Activated CD4-positive, alpha-beta T cell treated with anti-CD3 and anti-CD28 coated beads, Interleukin-2, amount 10 ng/mL, durations not matched to agents 7 days and 5 days (primary cell): ENCODE results near the gene MVP. TPM values are rescaled to one million over a fixed set of nuclear protein-coding genes. Genes with fewer than 3 reads are reported as not detected.
A peak's percentile ranks its signal among the peaks of the same experiment; 100 is the strongest.
"Not testable (repeated sequence)": the region's sequence is repeated elsewhere in the genome, so short reads cannot be mapped to it uniquely, and the experiment has no call there.

Experiments
- CTCF ChIA-PET: fragments of 350-600 bp; sonication (Branson Sonifier 250); formaldehyde crosslinking; loops from one replicate; lab custom pipeline; 2021; ENCODE audit warnings: antibody characterized with exemption; lab: Charles Lee
- POLR2A ChIA-PET: fragments of 350-600 bp; sonication (Branson Sonifier 250); formaldehyde crosslinking; loops from one replicate; lab custom pipeline; 2021; ENCODE audit warnings: antibody characterized with exemption; lab: Charles Lee
- DNase-seq: peaks from one replicate; pipeline ENCODE4 v3.0.0-alpha.2; 2020
- H3K27ac Mint-ChIP-seq: one replicate; pipeline ENCODE4 v1.8.0; 2021; ENCODE audit warnings: mild to moderate bottlenecking, moderate library complexity, mixed read lengths
- H3K27me3 Mint-ChIP-seq: one replicate; pipeline ENCODE4 v1.8.0; 2021; ENCODE audit warnings: mixed read lengths
- H3K36me3 Mint-ChIP-seq: one replicate; pipeline ENCODE4 v1.8.0; 2021; ENCODE audit warnings: low read depth, mixed read lengths
- H3K4me1 Mint-ChIP-seq: one replicate; pipeline ENCODE4 v1.8.0; 2021; ENCODE audit warnings: mixed read lengths
- H3K4me3 Mint-ChIP-seq: one replicate; pipeline ENCODE4 v1.8.0; 2021; ENCODE audit warnings: mild to moderate bottlenecking, moderate library complexity, mixed read lengths
- H3K9me3 Mint-ChIP-seq: one replicate; pipeline ENCODE4 v1.8.0; 2021; ENCODE audit warnings: mixed read lengths
- total RNA-seq, 2 experiments: library from RNA; stranded (reverse); gene quantifications; one replicate each; pipeline ENCODE4 v1.2.3, GENCODE V29; 2021

The MVP gene
- total RNA-seq, 2 experiments from 2014 or later = 177 to 187 TPM

- Mint-ChIP-seq H3K4me1 (peaks cover 76% of the 10 kb centered on the region), H3K27me3 (no peaks in the 10 kb centered on the region), H3K27ac (peak overlapping the region; percentile 84), H3K9me3 (no peaks in the 10 kb centered on the region), H3K36me3 (peaks cover 47% of the 10 kb centered on the region), H3K4me3 (peak overlapping the region; percentile 91)
- no peak for DNase-seq
- CTCF ChIA-PET = interaction anchor here (0.6 to 7.2 kb wide), 6 partner anchors 13 to 270 kb away, joined by 3 to 41 read pairs (median 11); partner anchors contain the start of genes MAZ and TBX6
- POLR2A ChIA-PET = interaction anchor here (0.7 kb wide), 1 partner anchor 11 kb away, joined by 4 read pairs; no protein-coding TSS in a partner anchor
Observed at GRCh38 chr16:29821643-29822115, 1.4 kb downstream of the MVP start.

GRCh38 chr16:29824589-29825144, 4.4 kb downstream of the MVP start:
- no peaks in the 10 kb centered on the region for H3K9me3 Mint-ChIP-seq
- ChIA-PET CTCF (interaction anchor here (0.6 to 7.2 kb wide), 9 partner anchors 8 to 277 kb away, joined by 3 to 39 read pairs (median 4); partner anchors contain the start of genes DOC2A, MAZ and PAGR1), POLR2A (no interaction called here)
- H3K4me3 Mint-ChIP-seq = peak overlapping the region; percentile 26
- H3K4me1 Mint-ChIP-seq = peaks cover 72% of the 10 kb centered on the region
- peaks cover 28% of the 10 kb centered on the region for H3K36me3 Mint-ChIP-seq
- peak overlapping the region; percentile 74 for H3K27ac Mint-ChIP-seq
- no peaks in the 10 kb centered on the region for H3K27me3 Mint-ChIP-seq
- no peak for DNase-seq

GRCh38 chr16:29825145-29826044, 5.1 kb downstream of the MVP start:
- Mint-ChIP-seq H3K27ac (peak overlapping the region; percentile 74), H3K27me3 (no peaks in the 10 kb centered on the region), H3K4me3 (peak overlapping the region; percentile 26), H3K36me3 (peaks cover 27% of the 10 kb centered on the region), H3K9me3 (no peaks in the 10 kb centered on the region), H3K4me1 (peaks cover 70% of the 10 kb centered on the region)
- DNase-seq = peak; percentile 63
- POLR2A ChIA-PET = no interaction called here
- CTCF ChIA-PET = interaction anchor here (0.6 to 3.6 kb wide), 8 partner anchors 9 to 278 kb away, joined by 3 to 19 read pairs (median 5); partner anchors contain the start of genes KCTD13 and PAGR1

GRCh38 chr16:29826342-29826695, 6.1 kb downstream of the MVP start:
- Mint-ChIP-seq H3K9me3 (no peaks in the 10 kb centered on the region), H3K27me3 (no peaks in the 10 kb centered on the region), H3K27ac (peak overlapping the region; percentile 92), H3K4me1 (peaks cover 70% of the 10 kb centered on the region), H3K36me3 (peaks cover 27% of the 10 kb centered on the region), H3K4me3 (peak overlapping the region; percentile 71)
- POLR2A ChIA-PET = interaction anchor here (0.6 to 1.0 kb wide), 2 partner anchors 12 to 193 kb away, joined by 3 to 4 read pairs; no protein-coding TSS in a partner anchor
- no peak for DNase-seq
- CTCF ChIA-PET = interaction anchor here (0.6 to 3.6 kb wide), 11 partner anchors 10 to 1322 kb away, joined by 3 to 19 read pairs (median 5); partner anchors contain the start of genes CDIPT, KCTD13 and PAGR1

- no peak overlapping the region for H3K4me3 Mint-ChIP-seq
Observed at GRCh38 chr16:29830774-29831173, 10.5 kb downstream of the MVP start.

GRCh38 chr16:29831490-29831889, 11.2 kb downstream of the MVP start:
- no peak for DNase-seq
- POLR2A ChIA-PET = no interaction called here
- CTCF ChIA-PET = no interaction called here
- Mint-ChIP-seq H3K36me3 (peaks cover 42% of the 10 kb centered on the region), H3K4me1 (peaks cover 26% of the 10 kb centered on the region), H3K27me3 (no peaks in the 10 kb centered on the region), H3K9me3 (no peaks in the 10 kb centered on the region), H3K4me3 (no peak overlapping the region), H3K27ac (peak overlapping the region; percentile 54)

More at GRCh38 chr16:29830774-29831173, 10.5 kb downstream of the MVP start:
- ChIA-PET POLR2A (no interaction called here), CTCF (no interaction called here)
- peaks cover 37% of the 10 kb centered on the region for H3K36me3 Mint-ChIP-seq
- H3K27ac Mint-ChIP-seq = no peak overlapping the region
- DNase-seq = no peak
- H3K27me3 Mint-ChIP-seq = no peaks in the 10 kb centered on the region
- H3K9me3 Mint-ChIP-seq = no peaks in the 10 kb centered on the region
- peaks cover 32% of the 10 kb centered on the region for H3K4me1 Mint-ChIP-seq

- ChIA-PET POLR2A (interaction anchor here (0.7 kb wide), 1 partner anchor 77 kb away, joined by 4 read pairs; no protein-coding TSS in a partner anchor), CTCF (interaction anchor here (0.8 to 1.5 kb wide), 3 partner anchors 12 to 192 kb away, joined by 3 to 5 read pairs (median 3); no protein-coding TSS in a partner anchor)
- H3K27ac Mint-ChIP-seq, H3K4me3 Mint-ChIP-seq, H3K9me3 Mint-ChIP-seq, H3K27me3 Mint-ChIP-seq, DNase-seq: not testable (repeated sequence)
- Mint-ChIP-seq H3K4me1 (peaks cover 12% of the 10 kb centered on the region), H3K36me3 (peaks cover 50% of the 10 kb centered on the region)
Observed at GRCh38 chr16:29833219-29833618, 13.0 kb downstream of the MVP start.

GRCh38 chr16:29834079-29834478, 13.8 kb downstream of the MVP start:
- Mint-ChIP-seq H3K27me3 (no peaks in the 10 kb centered on the region), H3K4me1 (peaks cover 7% of the 10 kb centered on the region), H3K9me3 (no peaks in the 10 kb centered on the region), H3K36me3 (peaks cover 50% of the 10 kb centered on the region), H3K27ac (no peak overlapping the region), H3K4me3 (no peak overlapping the region)
- ChIA-PET POLR2A (no interaction called here), CTCF (interaction anchor here (0.6 to 1.1 kb wide), 3 partner anchors 18 to 139 kb away, joined by 3 to 4 read pairs (median 4); partner anchors contain the start of gene PAGR1)
- DNase-seq = no peak

GRCh38 chr16:29835926-29836325, 15.7 kb downstream of the MVP start:
- POLR2A ChIA-PET = no interaction called here

GRCh38 chr16:29836623-29837022, 16.4 kb downstream of the MVP start:
- DNase-seq = no peak
- H3K4me1 Mint-ChIP-seq = peaks cover 2% of the 10 kb centered on the region
- no peak overlapping the region for H3K4me3 Mint-ChIP-seq
- POLR2A ChIA-PET = no interaction called here
- peaks cover 51% of the 10 kb centered on the region for H3K36me3 Mint-ChIP-seq
- no peaks in the 10 kb centered on the region for H3K9me3 Mint-ChIP-seq
- H3K27ac Mint-ChIP-seq = no peak overlapping the region
- CTCF ChIA-PET = interaction anchor here (3.3 kb wide), 1 partner anchor 12 kb away, joined by 11 read pairs; no protein-coding TSS in a partner anchor
- no peaks in the 10 kb centered on the region for H3K27me3 Mint-ChIP-seq

More at GRCh38 chr16:29835926-29836325, 15.7 kb downstream of the MVP start:
- Mint-ChIP-seq H3K9me3 (no peaks in the 10 kb centered on the region), H3K4me1 (peaks cover 2% of the 10 kb centered on the region), H3K4me3 (no peak overlapping the region), H3K27ac (no peak overlapping the region), H3K27me3 (no peaks in the 10 kb centered on the region), H3K36me3 (peaks cover 56% of the 10 kb centered on the region)
- no peak for DNase-seq
- CTCF ChIA-PET = interaction anchor here (3.3 kb wide), 1 partner anchor 12 kb away, joined by 11 read pairs; no protein-coding TSS in a partner anchor

GRCh38 chr16:29837841-29838240, 17.6 kb downstream of the MVP start:
- CTCF ChIA-PET = interaction anchor here (1.2 to 3.6 kb wide), 4 partner anchors 8 to 12 kb away, joined by 4 to 12 read pairs (median 10); no protein-coding TSS in a partner anchor
- peaks cover 49% of the 10 kb centered on the region for H3K36me3 Mint-ChIP-seq
- H3K9me3 Mint-ChIP-seq = no peaks in the 10 kb centered on the region
- peaks cover 2% of the 10 kb centered on the region for H3K4me1 Mint-ChIP-seq
- DNase-seq = no peak
- H3K27ac Mint-ChIP-seq = peak overlapping the region; percentile 31
- no peak overlapping the region for H3K4me3 Mint-ChIP-seq
- no peaks in the 10 kb centered on the region for H3K27me3 Mint-ChIP-seq
- POLR2A ChIA-PET = interaction anchor here (1.1 kb wide), 1 partner anchor 11 kb away, joined by 4 read pairs; no protein-coding TSS in a partner anchor

- DNase-seq = no peak
- ChIA-PET CTCF (interaction anchor here (0.5 to 3.6 kb wide), 3 partner anchors 9 to 198 kb away, joined by 3 to 12 read pairs (median 4); no protein-coding TSS in a partner anchor), POLR2A (interaction anchor here (0.6 kb wide), 1 partner anchor 162 kb away, joined by 3 read pairs; no protein-coding TSS in a partner anchor)
- no peaks in the 10 kb centered on the region for H3K9me3 Mint-ChIP-seq
- no peak overlapping the region for H3K4me3 Mint-ChIP-seq
- no peaks in the 10 kb centered on the region for H3K27me3 Mint-ChIP-seq
- peaks cover 52% of the 10 kb centered on the region for H3K36me3 Mint-ChIP-seq
- peaks cover 7% of the 10 kb centered on the region for H3K4me1 Mint-ChIP-seq
- H3K27ac Mint-ChIP-seq = no peak overlapping the region
Observed at GRCh38 chr16:29839822-29840221, 19.6 kb downstream of the MVP start.
